K562 (cell line): ENCODE measurements around the gene FOS. TPM values are rescaled to one million over a fixed set of nuclear protein-coding genes. Genes with fewer than 3 reads are reported as not detected.

Experiments
- AFF4 ChIP-seq: sonication (generic); formaldehyde crosslinking; IDR thresholded peaks from 2 replicates; pipeline ENCODE4 v1.8.0; 2023; ENCODE audit warnings: mild to moderate bottlenecking, missing genetic modification reagents
- BHLHE40 ChIP-seq: IDR thresholded peaks from 2 replicates; pipeline ENCODE4 v1.6.1; 2011; ENCODE audit warnings: low read length, improper control_type of control experiment
- CXXC5 ChIP-seq: fragments of 250-450 bp; sonication (Bioruptor Pico); IDR thresholded peaks from 2 replicates; pipeline ENCODE4 v1.8.0; 2022; ENCODE audit warnings: inconsistent platforms, mild to moderate bottlenecking, moderate library complexity
- E2F1 ChIP-seq: sonication (generic); formaldehyde crosslinking; IDR thresholded peaks from 2 replicates; pipeline ENCODE4 v1.8.1; 2023; ENCODE audit warnings: mild to moderate bottlenecking, missing genetic modification reagents, moderate library complexity
- EP400 ChIP-seq: fragments of 450-650 bp; IDR thresholded peaks from 2 replicates; pipeline ENCODE4 v1.6.1; 2017; ENCODE audit warnings: antibody characterized with exemption, mild to moderate bottlenecking, moderate library complexity
- ESRRA ChIP-seq: fragments of 450-650 bp; IDR thresholded peaks from 2 replicates; pipeline ENCODE4 v1.6.1; 2014; ENCODE audit warnings: low read depth, mild to moderate bottlenecking, moderate library complexity, borderline replicate concordance
- ETV5 ChIP-seq: sonication (generic); formaldehyde crosslinking; IDR thresholded peaks from 2 replicates; pipeline ENCODE4 v1.4.0; 2020; ENCODE audit warnings: low read depth, mild to moderate bottlenecking, missing genetic modification reagents
- FOS ChIP-seq: IDR thresholded peaks from 3 replicates; pipeline ENCODE4 v1.6.1; 2011; ENCODE audit not compliant: insufficient read length; ENCODE audit errors: extremely low read depth
- GTF2A2 ChIP-seq: IDR thresholded peaks from 2 replicates; pipeline ENCODE4 v1.6.1; 2016; ENCODE audit warnings: mild to moderate bottlenecking, missing genetic modification characterization, missing compliant biosample characterization
- HDGF ChIP-seq: fragments of 450-650 bp; IDR thresholded peaks from 2 replicates; pipeline ENCODE4 v1.6.1; 2016
- MYC ChIP-seq, 2 experiments: fragments of 250-450 bp in 1 of 2; sonication (Bioruptor Pico) in 1 of 2; IDR thresholded peaks; 2 replicates each; pipeline versions ENCODE4 v1.5.1 to v1.6.1; 2012 to 2021; ENCODE audit warnings: low read depth in 2 of 2, borderline replicate concordance in 1 of 2, improper control_type of control experiment in 1 of 2, low read length in 1 of 2, mild to moderate bottlenecking in 1 of 2, moderate library complexity in 1 of 2
- NFE2 ChIP-seq: IDR thresholded peaks from 2 replicates; pipeline ENCODE4 v1.6.1; 2014; ENCODE audit warnings: antibody characterized with exemption, low read depth
- RBM22 ChIP-seq: fragments of 200-400 bp; formaldehyde crosslinking; IDR thresholded peaks from 2 replicates; pipeline ENCODE4 v1.6.1; 2018; ENCODE audit warnings: low read length, low read depth; ENCODE audit not compliant: poor library complexity, severe bottlenecking
- RFX1 ChIP-seq: fragments of 450-650 bp; IDR thresholded peaks from 2 replicates; pipeline ENCODE4 v1.6.1; 2016; ENCODE audit warnings: mild to moderate bottlenecking, moderate library complexity
- SMAD3 ChIP-seq: fragments of 450-650 bp; formaldehyde crosslinking; conservative IDR thresholded peaks from 2 replicates; pipeline ENCODE4 v1.4.0; 2020; ENCODE audit warnings: mild to moderate bottlenecking
- TFAM ChIP-seq: fragments of 250-450 bp; sonication (Bioruptor Pico); conservative IDR thresholded peaks from 2 replicates; pipeline ENCODE4 v1.5.0; 2021; ENCODE audit warnings: mild to moderate bottlenecking, moderate library complexity
- ZBTB12 ChIP-seq: fragments of 250-450 bp; sonication (Bioruptor Pico); IDR thresholded peaks from 2 replicates; pipeline ENCODE4 v1.4.0; 2020
- ZBTB8A ChIP-seq: fragments of 450-650 bp; IDR thresholded peaks from 2 replicates; pipeline ENCODE4 v1.6.1; 2018; ENCODE audit warnings: mild to moderate bottlenecking, moderate library complexity; ENCODE audit not compliant: partially characterized antibody
- ZBTB9 ChIP-seq: fragments of 450-650 bp; formaldehyde crosslinking; IDR thresholded peaks from 2 replicates; pipeline ENCODE4 v1.4.0; 2020; ENCODE audit warnings: mild to moderate bottlenecking, moderate library complexity
- ZNF253 ChIP-seq: fragments of 250-450 bp; sonication (Bioruptor Pico); conservative IDR thresholded peaks from 2 replicates; pipeline ENCODE4 v1.6.1; 2021; ENCODE audit warnings: mild to moderate bottlenecking
- ZNF584 ChIP-seq: fragments of 200-800 bp; sonication (Bioruptor generic); IDR thresholded peaks from 2 replicates; pipeline ENCODE4 v1.6.1; 2016; ENCODE audit warnings: low read depth, mild to moderate bottlenecking, missing genetic modification characterization, missing compliant biosample characterization
- ZNF668 ChIP-seq: fragments of 250-450 bp; sonication (Bioruptor Pico); IDR thresholded peaks from 2 replicates; pipeline ENCODE4 v1.8.0; 2022; ENCODE audit warnings: mild to moderate bottlenecking, inconsistent platforms
- polyA plus RNA-seq, 8 experiments: library from polyadenylated mRNA; depleted of rRNA in 4 of 8; stranded (reverse) in 5 of 8; unstranded in 3 of 8; fragments of >200 nt; fragmentation: Nextera tagmentation in 2 of 8; fragmentation: Illumina TruSeq in 1 of 8; extraction: Ambion mirVana in 2 of 8; extraction: Trizol in 1 of 8; gene quantifications; 2 replicates each; pipeline versions ENCODE4 v1.2.1 to v1.2.3, GENCODE V29; 2011 to 2014; ENCODE audit warnings: inconsistent platforms in 1 of 8, missing spikeins in 1 of 8
- total RNA-seq, 7 experiments: library from RNA; depleted of rRNA in 6 of 7; stranded (reverse); fragments of >200 nt in 6 of 7; fragmentation: Illumina TruSeq in 2 of 7; extraction: Trizol in 2 of 7; gene quantifications; 2 replicates each; pipeline versions ENCODE4 v1.2.1 to v1.2.3, GENCODE V29; 2011 to 2021; ENCODE audit warnings: low replicate concordance in 1 of 7

FOS gene
- total and polyA plus RNA-seq, 9 of the 15 experiments (the other 6 are each of a cell fraction or from before 2014, with no cell fraction given) = 0.54 to 13.8 (median 8.9) TPM

- no peak for TF ChIP-seq AFF4 (CRISPR knock-in tag)
- TF ChIP-seq ZNF584 (CRISPR knock-in tag) = no peak
- TF ChIP-seq CXXC5 (CRISPR knock-in tag) = peak; percentile 22; the same call in 1 of the 2 replicates
- no peak for TF ChIP-seq FOS
- TF ChIP-seq ESRRA = peak; percentile 44; the same call in 1 of the 2 replicates
- TF ChIP-seq MYC (IDR thresholded peaks at IDR 0.05; ENCODE audit: low read depth, low read length) = peak; percentile 30; the same call in 1 of the 2 replicates
- no peak for TF ChIP-seq MYC (CRISPR knock-in tag; IDR thresholded peaks at IDR 0.05; ENCODE audit: borderline replicate concordance, low read depth)
- TF ChIP-seq SMAD3 (CRISPR knock-in tag) = no peak
- TF ChIP-seq RFX1 = no peak
- no peak for TF ChIP-seq GTF2A2 (tag)
- 0 out of 2 replicates have a peak, but pooled peaks have one; percentile 64 for TF ChIP-seq ETV5 (CRISPR knock-in tag)
- no peak for TF ChIP-seq TFAM
- TF ChIP-seq ZNF253 (CRISPR knock-in tag) = no peak
- TF ChIP-seq ZNF668 (CRISPR knock-in tag) = no peak
- no peak for TF ChIP-seq HDGF
- TF ChIP-seq EP400 = peak; percentile 65
- TF ChIP-seq ZBTB8A = no peak
- TF ChIP-seq NFE2 = no peak
- TF ChIP-seq ZBTB12 (CRISPR knock-in tag) = no peak
- no peak for TF ChIP-seq ZBTB9
- peak; percentile 26 for TF ChIP-seq BHLHE40
- TF ChIP-seq RBM22 = no peak
- no peak for TF ChIP-seq E2F1 (CRISPR knock-in tag)
Observed at GRCh38 chr14:75301666-75302325, 23.2 kb downstream of the FOS start (continued).
